GM19239 (cell line): ENCODE measurements around the gene ZDHHC18.

Experiments
- DNase-seq: peaks from one replicate; pipeline ENCODE4 v3.0.0; 2011; ENCODE audit warnings: low spot score; ENCODE audit not compliant: insufficient read length
- FAIRE-seq: peaks from 2 replicates; lab custom pipeline; 2011; peaks lifted over from hg19 to GRCh38; lab: Jason Lieb, UNC

ZDHHC18 gene

DNA sequence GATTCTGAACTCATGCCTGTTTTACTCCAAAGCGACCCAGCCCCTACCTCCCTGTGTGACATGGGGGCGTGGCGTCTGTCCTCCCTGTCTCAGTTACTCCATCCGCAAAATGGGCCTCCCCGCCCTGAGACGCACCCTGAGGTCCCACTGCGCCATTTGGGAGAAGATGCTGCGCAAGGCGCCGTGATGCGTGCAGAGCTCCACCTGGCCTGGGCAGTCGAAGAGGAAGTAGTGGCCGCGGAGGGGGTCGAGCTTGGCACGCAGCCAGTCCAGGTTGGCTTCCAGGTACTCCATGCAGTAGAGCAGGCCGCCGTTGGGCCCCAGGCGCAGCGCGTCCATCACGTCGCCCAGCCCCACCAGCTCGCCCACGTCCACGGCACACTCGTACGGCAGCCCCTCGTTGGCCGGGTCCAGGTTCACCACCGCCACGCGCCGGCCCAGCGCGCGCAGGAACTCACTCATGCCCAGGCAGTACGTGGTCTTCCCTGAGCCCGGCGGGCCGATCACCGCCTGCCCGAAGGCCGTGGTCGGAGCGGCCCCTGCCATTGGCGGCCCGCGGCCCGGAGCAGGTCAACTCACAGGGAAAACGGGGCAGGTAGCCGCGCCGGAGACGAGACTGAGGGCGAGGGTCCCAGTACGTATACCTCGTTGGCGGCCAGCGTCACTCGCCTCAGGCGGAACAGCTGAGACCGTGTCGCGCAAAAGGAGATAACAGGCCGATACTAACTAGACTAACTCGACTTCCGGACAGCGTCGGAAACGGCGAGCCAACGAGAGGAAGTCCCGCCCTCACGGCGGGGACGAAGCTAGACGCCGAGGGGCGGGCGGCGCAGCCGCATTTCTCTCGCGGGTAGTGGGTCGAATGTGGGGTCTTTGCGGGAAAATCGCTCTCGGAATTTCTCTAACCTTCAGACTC is 63.3 kb downstream of the ZDHHC18 start, which contains the start of gene GPN2:
GPN2 (minus strand) TSS at position 733 of the 916 bp plus-strand sequence; CDS start at position 546, 187 bp downstream.
- peak; percentile 97 for FAIRE-seq
- DNase-seq, result peak; percentile 91

DNA sequence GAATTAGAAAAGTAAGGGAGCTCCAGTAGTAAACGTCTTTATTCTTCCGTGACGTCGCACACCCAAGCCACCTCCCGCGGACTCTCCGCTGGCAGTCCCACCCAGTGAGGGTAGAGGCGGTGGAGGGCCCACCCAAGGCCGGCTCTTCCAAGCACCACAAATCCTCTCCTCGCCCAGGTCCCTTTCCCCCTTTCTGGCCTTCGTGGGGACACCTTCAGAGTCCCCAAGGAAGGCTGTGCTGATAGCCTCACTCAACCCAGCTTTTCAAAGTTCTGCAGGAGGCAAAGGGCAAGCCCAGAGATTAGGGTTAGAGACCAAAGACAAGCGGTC is 63.9 kb downstream of the ZDHHC18 start:
- DNase-seq (no peak), FAIRE-seq (no peak)

DNA sequence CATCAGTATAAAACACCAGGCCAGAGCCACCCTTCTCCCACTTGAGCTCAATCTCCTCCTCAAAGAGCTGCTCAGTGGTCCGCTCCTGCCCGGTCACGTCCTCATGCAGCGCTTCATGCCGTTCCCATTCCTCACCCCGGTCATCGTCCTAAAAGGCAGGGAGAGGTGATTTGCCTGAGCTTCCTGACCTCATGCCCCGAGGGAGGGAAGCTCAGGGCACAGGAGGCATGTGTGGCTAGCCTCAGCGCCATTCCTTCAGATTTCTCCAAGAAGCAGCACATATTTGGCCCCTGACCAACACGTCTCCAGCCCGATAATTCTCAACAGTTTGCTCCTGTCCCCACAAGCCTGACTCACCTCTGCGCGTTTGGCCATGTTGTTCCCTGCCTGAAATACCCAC is 67.8 kb downstream of the ZDHHC18 start:
- DNase-seq (no peak), FAIRE-seq (no peak)

DNA sequence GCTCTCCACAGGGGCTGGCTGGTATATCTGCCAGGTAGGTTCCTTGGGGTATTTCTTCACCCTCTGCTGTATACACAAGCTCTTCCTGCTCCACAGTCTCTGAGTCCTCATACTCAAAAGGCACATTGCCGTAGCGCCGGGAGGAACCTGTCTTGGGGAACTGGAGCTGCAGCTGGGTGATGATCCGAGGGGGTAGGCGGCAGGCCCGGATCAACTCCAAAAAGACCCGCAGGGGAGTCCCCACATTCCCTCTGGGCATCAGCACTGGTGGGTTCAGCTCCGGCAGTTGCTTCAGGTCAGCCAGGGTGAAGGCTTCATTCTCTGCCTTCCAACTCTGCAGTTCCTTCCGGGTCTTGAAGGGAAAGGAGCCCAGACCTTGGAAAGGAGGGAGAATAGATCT is 70.9 kb downstream of the ZDHHC18 start:
- DNase-seq, result no peak
- FAIRE-seq, result no peak

DNA sequence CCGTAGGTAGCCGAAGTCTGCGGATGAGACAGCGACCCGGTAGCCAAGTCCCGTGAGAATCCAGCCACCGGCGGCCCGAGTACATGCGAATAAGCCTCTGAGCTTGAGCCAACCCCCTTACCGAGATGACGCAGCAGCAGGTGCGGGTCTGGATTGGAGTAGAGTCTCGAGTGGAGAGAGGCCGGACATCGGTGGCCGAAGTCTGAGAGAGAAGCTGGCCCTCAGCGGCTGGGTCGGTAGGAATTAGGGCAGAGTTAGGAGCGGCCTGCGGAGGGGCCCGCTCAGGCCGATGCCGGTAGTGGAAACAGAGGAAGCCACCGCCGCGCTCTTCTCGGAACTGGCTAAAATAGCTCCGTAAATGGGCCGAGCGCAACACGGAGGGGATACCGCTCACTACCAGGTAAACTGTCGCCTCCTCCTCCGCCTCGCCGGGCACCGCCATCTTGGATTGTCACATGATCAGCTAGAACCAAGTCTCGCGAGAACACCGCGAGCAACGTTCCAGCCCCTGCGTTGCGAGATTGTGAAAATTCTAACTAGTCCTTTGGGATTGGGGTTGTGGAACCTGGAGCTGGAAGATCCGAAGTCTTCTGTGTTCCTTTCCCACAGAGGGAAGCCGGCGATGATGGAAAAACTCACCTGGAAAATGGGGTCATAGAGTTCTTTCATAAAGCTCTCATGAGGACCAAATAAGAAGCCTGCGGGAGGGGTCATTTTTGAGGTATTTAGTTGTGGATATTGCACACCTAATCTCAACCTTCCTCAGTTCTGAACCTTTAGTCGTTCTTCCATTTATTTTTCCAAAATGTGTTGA is 73.7 kb downstream of the ZDHHC18 start, which contains the start of gene GPATCH3:
GPATCH3 (minus strand) TSS at position 467 of the 814 bp plus-strand sequence; CDS start at position 442, 25 bp downstream.
- DNase-seq (peak; percentile 75), FAIRE-seq (peak; percentile 99)

DNA sequence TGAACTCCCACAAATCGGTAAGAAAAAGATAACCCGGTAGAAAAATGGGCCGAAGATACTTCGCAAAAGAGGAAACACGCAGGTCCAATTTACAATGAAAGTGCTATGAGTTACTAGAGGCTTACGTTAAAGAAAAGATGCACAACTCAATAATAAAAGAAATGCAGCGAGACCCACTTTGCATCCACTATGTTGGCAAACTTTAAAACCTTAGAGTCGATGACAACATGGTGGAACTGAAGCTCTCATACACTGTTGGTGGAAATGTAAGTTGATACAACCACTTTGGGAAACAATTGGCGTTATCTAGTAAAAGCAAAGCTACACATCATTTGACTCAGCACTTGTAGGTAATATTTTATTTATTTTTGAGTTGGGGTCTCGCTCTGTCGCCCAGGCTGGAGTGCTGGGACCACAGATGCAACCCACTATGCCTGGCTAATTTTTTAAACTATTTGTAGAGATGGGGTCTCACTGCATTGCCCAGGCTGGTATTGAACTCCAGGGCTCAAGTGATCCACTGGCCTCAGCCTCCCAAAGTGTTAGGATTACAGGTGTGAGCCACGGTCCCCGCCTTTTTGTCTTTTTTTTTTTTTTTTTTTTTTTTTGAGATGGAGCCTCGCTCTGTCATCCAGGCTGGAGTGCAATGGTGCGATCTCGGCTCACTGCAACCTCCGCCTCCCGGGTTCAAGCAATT is 74.5 kb downstream of the ZDHHC18 start:
- DNase-seq, result no peak
- no peak for FAIRE-seq
